HepG2 (cell line): ENCODE results near the gene ADAM19. TPM values are rescaled to one million over a fixed set of nuclear protein-coding genes. Genes with fewer than 3 reads are reported as not detected.

Experiments
- ATAC-seq: fragments of 200-7000 bp; cut with Tn5 transposase; 3 replicates; pipeline ENCODE4 v1.9.1; 2020; ENCODE audit warnings: mild to moderate bottlenecking, moderate library complexity
- BruUV-seq: library from RNA; stranded (reverse); fragments of 400-500 nt; replicated peaks from 2 replicates; lab custom pipeline; 2021; lab: Mats Ljungman, UMichigan
- CTCF ChIA-PET: fragments of 300-600 bp; formaldehyde crosslinking; extraction: SDS; loops from one replicate; lab custom pipeline; 2021; ENCODE audit warnings: low total read pairs, inconsistent platforms, low intra/inter-chr PET ratio; lab: Yijun Ruan, JAX
- POLR2A ChIA-PET: fragments of 350-600 bp; sonication (Branson Sonifier 250); formaldehyde crosslinking; loops from one replicate; lab custom pipeline; 2020; ENCODE audit warnings: antibody characterized with exemption, inconsistent platforms; lab: Yijun Ruan, JAX
- DNase-seq: peaks from one replicate; pipeline ENCODE4 v3.0.0-alpha.2; 2015; ENCODE audit warnings: low spot score
- FAIRE-seq: peaks from 3 replicates; lab custom pipeline; 2011; peaks lifted over from hg19 to GRCh38; lab: Jason Lieb, UNC
- H2AFZ ChIP-seq: one replicate; pipeline ENCODE4 v1.6.1; 2011; ENCODE audit warnings: low read length, inconsistent platforms
- H3K27ac ChIP-seq: fragments of 300-600 bp; 3 replicates; pipeline ENCODE4 v1.8.0; 2011; ENCODE audit warnings: mixed run types, mild to moderate bottlenecking, mixed read lengths, low read length, inconsistent platforms; ENCODE audit not compliant: insufficient read depth; ENCODE audit errors: extremely low read length
- H3K27me3 ChIP-seq, 2 experiments: fragments of 200-600 bp in 1 of 2; 2 replicates in 1 of 2; 3 replicates in 1 of 2; pipeline versions ENCODE4 v1.6.0 to v1.8.0; 2011; ENCODE audit warnings: low read length in 2 of 2, mild to moderate bottlenecking in 2 of 2, moderate library complexity in 2 of 2, inconsistent platforms in 1 of 2; ENCODE audit not compliant: insufficient read depth in 2 of 2, control insufficient read depth in 1 of 2
- H3K36me3 ChIP-seq, 2 experiments: fragments of 200-600 bp in 1 of 2; replicated peaks in 1 of 2; 2 replicates in 1 of 2; 3 replicates in 1 of 2; pipeline versions ENCODE4 v1.5.1 to v1.8.0; 2011; ENCODE audit warnings: low read length in 2 of 2, inconsistent platforms in 1 of 2; ENCODE audit not compliant: insufficient read depth in 2 of 2, control insufficient read depth in 1 of 2
- H3K4me1 ChIP-seq: 2 replicates; pipeline ENCODE4 v1.5.1; 2012; ENCODE audit warnings: low read length, inconsistent platforms; ENCODE audit not compliant: insufficient read depth
- H3K4me2 ChIP-seq: 2 replicates; pipeline ENCODE4 v1.6.0; 2011; ENCODE audit warnings: low read depth, low read length, inconsistent platforms
- H3K4me3 ChIP-seq, 3 experiments: fragments of 200-600 bp in 1 of 3; sonication (generic), shearing (Covaris generic) in 1 of 3; replicated peaks in 1 of 3; 2 replicates each; pipeline ENCODE4 v1.5.1; 2011 to 2016; ENCODE audit warnings: low read length in 3 of 3, inconsistent platforms in 2 of 3, low read depth in 2 of 3, mild to moderate bottlenecking in 2 of 3, control low read depth in 1 of 3, mixed read lengths in 1 of 3; ENCODE audit not compliant: insufficient read depth in 1 of 3
- H3K79me2 ChIP-seq: one replicate; pipeline ENCODE4 v1.6.1; 2011; ENCODE audit warnings: low read length, inconsistent platforms; ENCODE audit not compliant: insufficient read depth
- H3K9ac ChIP-seq: 2 replicates; pipeline ENCODE4 v1.6.0; 2011; ENCODE audit warnings: mild to moderate bottlenecking, low read depth, low read length, inconsistent platforms; ENCODE audit not compliant: insufficient read depth
- H3K9me3 ChIP-seq: 2 replicates; pipeline ENCODE4 v1.5.1; 2012; ENCODE audit warnings: mild to moderate bottlenecking, low read length
- H4K20me1 ChIP-seq: 2 replicates; pipeline ENCODE4 v1.6.0; 2011; ENCODE audit warnings: inconsistent platforms, mild to moderate bottlenecking, low read length, moderate library complexity; ENCODE audit not compliant: insufficient read depth
- DMAP1 ChIP-seq: IDR thresholded peaks from 2 replicates; pipeline ENCODE4 v1.6.1; 2016
- GPN1 ChIP-seq: sonication (generic); formaldehyde crosslinking; IDR thresholded peaks from 2 replicates; pipeline ENCODE4 v1.5.1; 2020; ENCODE audit warnings: missing genetic modification reagents, borderline replicate concordance
- MAFG ChIP-seq: sonication (generic); formaldehyde crosslinking; IDR thresholded peaks from 2 replicates; pipeline ENCODE4 v1.5.1; 2020; ENCODE audit warnings: mild to moderate bottlenecking, missing genetic modification reagents
- MAZ ChIP-seq, 2 experiments: sonication (generic) in 1 of 2; formaldehyde crosslinking in 1 of 2; IDR thresholded peaks; 2 replicates each; pipeline versions ENCODE4 v1.5.0 to v1.6.1; 2012 to 2020; ENCODE audit warnings: low read depth in 2 of 2, mild to moderate bottlenecking in 2 of 2, borderline replicate concordance in 1 of 2, improper control_type of control experiment in 1 of 2, low read length in 1 of 2, missing genetic modification reagents in 1 of 2, moderate library complexity in 1 of 2
- MED1 ChIP-seq: sonication (generic); formaldehyde crosslinking; IDR thresholded peaks from 2 replicates; pipeline ENCODE4 v1.4.0; 2020; ENCODE audit warnings: missing genetic modification reagents
- NFE2 ChIP-seq: sonication (generic); formaldehyde crosslinking; IDR thresholded peaks from 2 replicates; pipeline ENCODE4 v1.4.0; 2020; ENCODE audit warnings: missing genetic modification reagents
- RNF219 ChIP-seq: sonication (generic); formaldehyde crosslinking; IDR thresholded peaks from 2 replicates; pipeline ENCODE4 v1.5.0; 2020; ENCODE audit warnings: mild to moderate bottlenecking, missing genetic modification reagents
- YEATS4 ChIP-seq: sonication (generic); formaldehyde crosslinking; IDR thresholded peaks from 2 replicates; pipeline ENCODE4 v1.4.0; 2020; ENCODE audit warnings: missing genetic modification reagents, borderline replicate concordance
- ZEB1 ChIP-seq: IDR thresholded peaks from 2 replicates; pipeline ENCODE4 v1.6.1; 2012; ENCODE audit warnings: mild to moderate bottlenecking, low read depth, inconsistent platforms; ENCODE audit not compliant: insufficient replicate concordance
- ZNF274 ChIP-seq: sonication (generic); formaldehyde crosslinking; IDR thresholded peaks from 2 replicates; pipeline ENCODE4 v1.5.1; 2020; ENCODE audit warnings: mild to moderate bottlenecking, missing genetic modification reagents
- ZNF335 ChIP-seq: sonication (generic); formaldehyde crosslinking; IDR thresholded peaks from 2 replicates; pipeline ENCODE4 v1.4.0; 2020; ENCODE audit warnings: missing genetic modification reagents
- ZNF343 ChIP-seq: sonication (generic); formaldehyde crosslinking; IDR thresholded peaks from 2 replicates; pipeline ENCODE4 v1.4.0; 2020; ENCODE audit warnings: mild to moderate bottlenecking, missing genetic modification reagents
- ZNF639 ChIP-seq: conservative IDR thresholded peaks from 2 replicates; pipeline ENCODE4 v1.6.1; 2018; ENCODE audit warnings: missing genetic modification reagents
- ZNF709 ChIP-seq: sonication (generic); formaldehyde crosslinking; IDR thresholded peaks from 2 replicates; pipeline ENCODE4 v1.5.0; 2020; ENCODE audit warnings: mild to moderate bottlenecking, missing genetic modification reagents
- ZNF761 ChIP-seq: sonication (generic); formaldehyde crosslinking; conservative IDR thresholded peaks from 2 replicates; pipeline ENCODE4 v1.4.0; 2020; ENCODE audit warnings: mild to moderate bottlenecking, missing genetic modification reagents
- ZNF777 ChIP-seq: sonication (generic); formaldehyde crosslinking; IDR thresholded peaks from 2 replicates; pipeline ENCODE4 v1.4.0; 2020; ENCODE audit warnings: missing genetic modification reagents
- ZNF850 ChIP-seq: sonication (generic); formaldehyde crosslinking; conservative IDR thresholded peaks from 2 replicates; pipeline ENCODE4 v1.9.0; 2021; ENCODE audit warnings: mild to moderate bottlenecking, missing genetic modification reagents
- WGBS: methylation state at CpG from one replicate; pipeline ENCODE4 v1.1.6; 2017; ENCODE audit warnings: low lambda C conversion rate; 5-methylcytosine and 5-hydroxymethylcytosine counted together
- in situ Hi-C: cut with HindIII; loops from 2 replicates; pipeline ENCODE4 v1.10.0; 2017; ENCODE audit warnings: low pct_unique_long_range_greater_than_20kb; ENCODE audit not compliant: extremely low pct_ligation_motif_present
- intact Hi-C: fragments of 100-400 bp; cut with micrococcal nuclease; formaldehyde crosslinking; loops from one replicate; pipeline ENCODE4 v1.10.0; 2022; ENCODE audit not compliant: unreplicated experiment
- polyA plus RNA-seq, 8 experiments: library from polyadenylated mRNA; depleted of rRNA in 3 of 8; stranded (reverse) in 7 of 8; unstranded in 1 of 8; fragments of >200 nt; fragmentation: Illumina TruSeq in 4 of 8; extraction: Trizol in 4 of 8; gene quantifications; 2 replicates each; pipeline versions ENCODE4 v1.2.1 to v1.2.3, GENCODE V29; 2011 to 2016; ENCODE audit warnings: low read depth in 4 of 8, missing spikeins in 1 of 8, mixed read lengths in 1 of 8; ENCODE audit not compliant: insufficient read depth in 1 of 8
- total RNA-seq, 5 experiments: library from RNA; depleted of rRNA; stranded (reverse); fragments of >200 nt; fragmentation: Illumina TruSeq; extraction: Trizol; gene quantifications; 2 replicates each; pipeline ENCODE4 v1.2.3, GENCODE V29; 2016; ENCODE audit warnings: low read depth in 1 of 5

Gene ADAM19
- total and polyA plus RNA-seq, 2 of the 13 experiments (the other 11 are each of a cell fraction or from before 2014, with no cell fraction given): 0.38 to 0.74 TPM

GRCh38 chr5:157516006-157516405, 59.6 kb downstream of the ADAM19 start:
- H3K27me3 ChIP-seq: no peaks in the 10 kb centered on the region
- TF ChIP-seq ZNF761 (CRISPR knock-in tag): no peak
- TF ChIP-seq ZNF709: no peak
- no peak for TF ChIP-seq ZNF777
- no peak for TF ChIP-seq ZNF274 (CRISPR knock-in tag)
- TF ChIP-seq GPN1: no peak
- TF ChIP-seq NFE2 (CRISPR knock-in tag): no peak
- TF ChIP-seq DMAP1 (CRISPR knock-in tag): no peak
- no peak for TF ChIP-seq MED1 (CRISPR knock-in tag)
- no peak for TF ChIP-seq YEATS4
- no peak for TF ChIP-seq ZNF850 (CRISPR knock-in tag)
- no peak for TF ChIP-seq MAZ (IDR thresholded peaks at IDR 0.05; ENCODE audit: borderline replicate concordance, low read depth, low read length)
- no peak for TF ChIP-seq MAZ (CRISPR knock-in tag; IDR thresholded peaks at IDR 0.05; ENCODE audit: low read depth)
- no peak for TF ChIP-seq ZNF639 (CRISPR knock-in tag)
- TF ChIP-seq ZEB1: no peak
- TF ChIP-seq RNF219 (CRISPR knock-in tag): no peak
- TF ChIP-seq MAFG: no peak
- TF ChIP-seq ZNF335 (CRISPR knock-in tag): no peak
- no peak for TF ChIP-seq ZNF343 (CRISPR knock-in tag)
- no peak overlapping the region for H2AFZ ChIP-seq
- no peak for DNase-seq
- no peak for ATAC-seq
- ChIA-PET CTCF (no interaction called here), POLR2A (no interaction called here)
- H3K27ac ChIP-seq: no peak overlapping the region
- no TSS peak for BruUV-seq
- in situ Hi-C loops: no loop called here
- no peaks in the 10 kb centered on the region for H4K20me1 ChIP-seq
- WGBS: 64% methylated on average over 2 of the region's 3 CpGs
- H3K36me3 ChIP-seq: no peaks in the 10 kb centered on the region
- H3K9ac ChIP-seq: no peak overlapping the region
- FAIRE-seq: no peak
- no peak overlapping the region for H3K4me3 ChIP-seq
- H3K4me2 ChIP-seq: no peak overlapping the region
- H3K4me1 ChIP-seq: peaks cover 23% of the 10 kb centered on the region
- H3K9me3 ChIP-seq: no peaks in the 10 kb centered on the region
- no peaks in the 10 kb centered on the region for H3K79me2 ChIP-seq
- intact Hi-C loops: no loop called here
